T-helper 1 cell treated with Interleukin-12 subunit alpha and Interleukin-12 subunit beta and Interleukin-4 antibody, amounts not matched to agents 30 ng/mL and 1 ng/mL, for 36 hours (primary cell): Measurements from ENCODE around the gene INHBB. TPM values are rescaled to one million over a fixed set of nuclear protein-coding genes. Genes with fewer than 3 reads are reported as not detected.

Source experiments
- intact Hi-C: fragments of 100-400 bp; cut with micrococcal nuclease; formaldehyde crosslinking; loops from one replicate; pipeline ENCODE4 v1.15.1; 2024
- total RNA-seq: library from RNA; stranded (reverse); gene quantifications from 2 replicates; pipeline ENCODE4 v1.2.3, GENCODE V29; 2022

The INHBB gene
- total RNA-seq, 1 donor from 2014 or later = not detected

- intact Hi-C loops = no loop called here
Measured at GRCh38 chr2:120353931-120354330, 8.0 kb downstream of the INHBB start.

GRCh38 chr2:120354467-120354866 lies 8.5 kb downstream of the INHBB start:
- intact Hi-C loops = no loop called here

- intact Hi-C loops = no loop called here
Measured at GRCh38 chr2:120354935-120355779, 9.2 kb downstream of the INHBB start.

- intact Hi-C loops = no loop called here
Measured at GRCh38 chr2:120355780-120356266, 9.9 kb downstream of the INHBB start.

GRCh38 chr2:120357768-120358167 lies 11.8 kb downstream of the INHBB start:
- intact Hi-C loops = no loop called here

- intact Hi-C loops = no loop called here
Measured at GRCh38 chr2:120358734-120359465, 13.0 kb downstream of the INHBB start.

GRCh38 chr2:120360307-120360855 lies 14.4 kb downstream of the INHBB start:
- intact Hi-C loops = no loop called here

- intact Hi-C loops = no loop called here
Measured at GRCh38 chr2:120362926-120363325, 17.0 kb downstream of the INHBB start.

GRCh38 chr2:120365236-120365793 lies 19.4 kb downstream of the INHBB start:
- intact Hi-C loops = no loop called here

- intact Hi-C loops = no loop called here
Measured at GRCh38 chr2:120366698-120367097, 20.8 kb downstream of the INHBB start.

GRCh38 chr2:120367221-120367620 lies 21.3 kb downstream of the INHBB start:
- intact Hi-C loops = no loop called here

- intact Hi-C loops = no loop called here
Measured at GRCh38 chr2:120367649-120368048, 21.7 kb downstream of the INHBB start.

GRCh38 chr2:120368086-120368485 lies 22.1 kb downstream of the INHBB start:
- intact Hi-C loops = no loop called here

- intact Hi-C loops = no loop called here
Measured at GRCh38 chr2:120369250-120369649, 23.3 kb downstream of the INHBB start.

GRCh38 chr2:120371969-120372625 lies 26.2 kb downstream of the INHBB start:
- intact Hi-C loops = no loop called here

- intact Hi-C loops = no loop called here
Measured at GRCh38 chr2:120372816-120373215, 26.9 kb downstream of the INHBB start.

- intact Hi-C loops = no loop called here
Measured at GRCh38 chr2:120373424-120373823, 27.5 kb downstream of the INHBB start.

- intact Hi-C loops = no loop called here
Measured at GRCh38 chr2:120374821-120375220, 28.9 kb downstream of the INHBB start.

GRCh38 chr2:120375251-120376020 lies 29.5 kb downstream of the INHBB start:
- intact Hi-C loops = no loop called here

- intact Hi-C loops = no loop called here
Measured at GRCh38 chr2:120376101-120376500, 30.2 kb downstream of the INHBB start.
